Measurements from ENCODE around the gene TMEM256.

DNA sequence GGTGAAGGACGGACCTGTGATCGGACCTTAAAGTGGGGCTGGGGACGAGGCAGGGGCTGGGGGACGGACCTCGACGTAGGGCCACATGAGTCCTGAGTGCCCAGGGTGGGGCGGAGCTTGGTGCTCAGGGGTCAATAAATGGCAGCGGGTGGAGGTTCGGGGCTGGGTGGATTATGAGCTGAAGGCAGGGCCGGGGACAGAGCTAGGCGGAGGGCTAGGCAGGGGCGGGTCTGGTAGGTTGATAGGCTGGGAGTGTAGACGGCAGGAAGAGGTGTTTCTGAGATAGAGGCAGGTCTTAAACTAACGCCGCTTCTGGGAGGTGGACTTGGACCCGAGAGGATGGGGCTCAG lies 41.7 kb upstream of the TMEM256 start:
- TF ChIP-seq, protein P1, sequence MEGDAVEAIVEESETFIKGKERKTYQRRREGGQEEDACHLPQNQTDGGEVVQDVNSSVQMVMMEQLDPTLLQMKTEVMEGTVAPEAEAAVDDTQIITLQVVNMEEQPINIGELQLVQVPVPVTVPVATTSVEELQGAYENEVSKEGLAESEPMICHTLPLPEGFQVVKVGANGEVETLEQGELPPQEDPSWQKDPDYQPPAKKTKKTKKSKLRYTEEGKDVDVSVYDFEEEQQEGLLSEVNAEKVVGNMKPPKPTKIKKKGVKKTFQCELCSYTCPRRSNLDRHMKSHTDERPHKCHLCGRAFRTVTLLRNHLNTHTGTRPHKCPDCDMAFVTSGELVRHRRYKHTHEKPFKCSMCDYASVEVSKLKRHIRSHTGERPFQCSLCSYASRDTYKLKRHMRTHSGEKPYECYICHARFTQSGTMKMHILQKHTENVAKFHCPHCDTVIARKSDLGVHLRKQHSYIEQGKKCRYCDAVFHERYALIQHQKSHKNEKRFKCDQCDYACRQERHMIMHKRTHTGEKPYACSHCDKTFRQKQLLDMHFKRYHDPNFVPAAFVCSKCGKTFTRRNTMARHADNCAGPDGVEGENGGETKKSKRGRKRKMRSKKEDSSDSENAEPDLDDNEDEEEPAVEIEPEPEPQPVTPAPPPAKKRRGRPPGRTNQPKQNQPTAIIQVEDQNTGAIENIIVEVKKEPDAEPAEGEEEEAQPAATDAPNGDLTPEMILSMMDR (IDR thresholded peaks at IDR 0.05): no peak
- no peak for TF ChIP-seq POLR2A (IDR thresholded peaks at IDR 0.05)

All from heart left ventricle (tissue), 13 donors.